Measurements from ENCODE around the gene DAPK2.
"Not testable (repeated sequence)": the region's sequence is repeated elsewhere in the genome, so short reads cannot be mapped to it uniquely, and the experiment has no call there.

The DAPK2 gene

GRCh38 chr15:63909819-63910437 is 136.4 kb downstream of the DAPK2 start:
- no peak for DNase-seq

DNA sequence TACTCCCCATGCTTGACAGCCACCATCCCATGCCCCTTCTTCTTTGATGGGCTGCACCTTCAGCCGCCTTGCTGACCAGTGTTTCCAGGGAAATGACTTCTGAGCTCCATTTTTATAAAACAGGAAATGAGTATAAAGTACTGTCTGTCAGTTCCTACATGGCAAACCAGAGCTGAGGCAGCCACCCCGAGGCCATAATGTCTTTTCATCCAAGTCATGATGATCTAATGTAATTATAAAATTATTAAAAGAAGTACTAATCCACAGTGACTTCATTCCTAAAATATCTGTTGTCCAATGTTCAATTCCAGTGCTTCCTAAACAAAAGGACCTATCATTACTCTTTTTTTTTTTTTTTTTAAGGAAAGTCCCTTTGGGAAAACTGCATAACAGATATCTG is 137.3 kb downstream of the DAPK2 start:
- DNase-seq = no peak

GRCh38 chr15:63908281-63908680 is 138.0 kb downstream of the DAPK2 start:
- no peak for DNase-seq

GRCh38 chr15:63907521-63907920 is 138.8 kb downstream of the DAPK2 start:
- DNase-seq = no peak

DNA sequence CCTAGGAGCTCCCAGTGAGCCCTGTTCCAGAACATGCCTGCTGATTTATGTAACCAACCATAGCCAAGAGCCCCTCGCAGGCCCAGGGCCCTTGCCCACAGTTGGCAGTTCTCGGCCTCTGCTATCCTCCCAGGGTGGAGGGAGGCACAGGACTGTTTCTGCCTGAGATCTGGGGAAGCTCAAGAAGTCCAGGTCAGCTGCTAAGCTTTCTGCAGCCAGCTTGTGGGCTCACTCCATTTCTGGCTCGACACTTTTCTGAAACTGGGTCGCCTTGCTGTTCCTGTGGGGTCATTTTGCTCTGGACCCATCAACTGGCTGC is 140.1 kb downstream of the DAPK2 start:
- no peak for DNase-seq

DNA sequence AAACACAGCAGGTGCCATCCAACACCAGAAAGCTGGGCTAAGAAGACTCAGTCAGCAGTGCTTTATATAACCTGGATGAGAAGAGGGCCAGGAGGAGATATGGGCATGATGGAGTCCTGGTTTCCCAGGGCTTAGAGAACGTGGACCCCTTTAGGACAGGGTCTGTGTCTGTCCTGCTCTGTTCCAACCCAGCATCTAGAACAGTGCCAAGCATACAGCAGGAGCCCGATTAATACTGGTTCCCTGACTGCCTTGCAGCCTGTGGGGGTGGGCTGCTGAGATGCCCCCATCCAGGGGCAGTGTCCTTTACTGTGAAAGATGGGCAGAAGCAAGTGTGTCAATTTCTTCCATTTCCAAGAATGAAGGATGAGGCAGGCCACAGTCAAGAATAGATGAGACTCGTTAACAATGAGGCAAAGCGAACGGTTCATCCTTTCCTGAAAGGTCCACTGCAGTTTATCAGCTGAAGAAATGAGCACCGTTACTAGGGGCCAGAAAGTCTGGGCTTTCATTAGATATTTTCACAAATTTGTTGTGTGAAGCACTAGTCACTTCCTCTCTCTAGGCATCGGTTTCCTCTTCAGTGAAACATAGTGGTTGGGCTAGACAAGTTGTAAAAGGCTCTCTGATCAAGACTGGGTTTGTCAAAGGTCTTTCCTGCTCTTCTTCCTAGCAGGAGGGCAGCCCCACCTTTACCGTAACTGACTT is 140.6 kb downstream of the DAPK2 start:
- DNase-seq = peak; percentile 48

DNA sequence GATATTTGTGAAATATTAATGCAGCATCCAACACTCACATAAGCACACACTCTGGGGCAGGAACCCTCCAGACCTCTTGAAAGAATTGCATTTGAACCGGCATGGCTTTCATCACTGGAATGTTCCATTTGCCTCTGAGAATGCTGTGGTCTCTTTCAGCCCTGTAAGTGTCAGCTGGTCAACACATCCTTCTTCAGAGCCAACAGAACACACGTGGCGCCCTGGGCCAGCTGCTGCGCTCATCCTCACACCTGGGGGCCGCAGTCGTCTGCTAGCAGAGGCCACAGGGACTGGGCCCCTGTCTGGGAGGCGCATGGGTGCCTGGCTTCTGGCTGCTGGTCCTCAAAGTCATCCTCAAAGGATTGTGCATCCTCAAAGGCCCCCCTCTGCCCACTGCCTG is 141.2 kb downstream of the DAPK2 start:
- no peak for DNase-seq

- no peak for DNase-seq
Measured at GRCh38 chr15:63904042-63904441, 142.2 kb downstream of the DAPK2 start.

GRCh38 chr15:63902671-63903035 is 143.6 kb downstream of the DAPK2 start:
- no peak for DNase-seq

DNA sequence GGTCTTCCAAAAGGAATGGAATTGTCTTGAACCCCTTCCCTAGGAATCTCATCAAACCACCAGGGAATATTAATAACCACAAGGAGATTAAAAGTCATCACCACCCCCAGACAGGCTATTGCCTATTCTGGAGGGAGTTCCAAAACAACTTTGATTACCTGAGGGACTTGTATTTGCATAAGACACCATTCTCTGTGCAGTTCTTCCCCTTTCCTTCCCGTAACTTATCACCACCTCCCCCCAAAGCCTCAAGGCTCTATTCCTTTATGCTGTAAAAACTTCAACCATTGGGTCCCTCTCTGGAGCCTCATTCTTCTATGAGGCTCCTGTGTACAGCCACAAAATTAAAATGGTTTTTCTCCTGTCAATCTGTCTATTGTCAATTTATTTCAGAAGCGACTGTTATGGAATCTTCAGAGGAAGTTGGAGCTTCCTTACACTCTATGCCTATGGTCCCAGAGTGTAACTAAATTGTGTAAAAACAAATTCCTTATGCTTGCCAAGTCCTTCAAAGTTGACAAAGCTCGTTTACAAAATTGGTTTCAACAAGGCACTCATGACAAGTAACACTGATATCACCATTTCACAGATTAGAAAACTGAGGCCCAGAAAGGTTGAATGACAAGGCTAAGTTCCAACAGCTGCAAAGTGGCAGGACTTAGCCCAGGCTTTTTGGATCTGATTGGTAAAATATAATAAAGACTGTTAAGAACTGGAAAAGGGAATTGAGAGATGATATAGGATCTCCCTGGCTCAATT is 144.2 kb downstream of the DAPK2 start:
- no peak for DNase-seq

DNA sequence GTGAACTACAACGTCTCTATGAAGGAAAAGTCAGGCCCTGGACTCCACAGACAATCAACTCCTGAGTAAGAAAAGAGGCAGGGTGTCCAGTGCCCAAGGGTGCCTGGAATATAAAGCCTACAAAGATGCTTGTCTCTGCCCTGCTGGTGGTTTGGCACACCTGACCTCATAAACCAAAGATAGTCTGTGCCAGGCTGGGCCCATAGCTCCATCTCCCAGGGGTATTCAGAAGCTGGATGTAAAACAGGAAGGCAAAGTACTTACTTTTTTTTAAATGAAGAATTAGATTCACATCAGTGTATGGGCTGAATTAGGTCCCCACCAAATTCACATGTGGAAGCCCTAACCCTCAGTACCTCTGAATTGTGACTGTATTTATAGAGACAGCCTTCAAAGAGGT is 146.0 kb downstream of the DAPK2 start:
- no peak for DNase-seq

- not testable (repeated sequence) for DNase-seq
Measured at GRCh38 chr15:63899606-63900005, 146.7 kb downstream of the DAPK2 start.

- DNase-seq = no peak
Measured at GRCh38 chr15:63899193-63899592, 147.1 kb downstream of the DAPK2 start.

DNA sequence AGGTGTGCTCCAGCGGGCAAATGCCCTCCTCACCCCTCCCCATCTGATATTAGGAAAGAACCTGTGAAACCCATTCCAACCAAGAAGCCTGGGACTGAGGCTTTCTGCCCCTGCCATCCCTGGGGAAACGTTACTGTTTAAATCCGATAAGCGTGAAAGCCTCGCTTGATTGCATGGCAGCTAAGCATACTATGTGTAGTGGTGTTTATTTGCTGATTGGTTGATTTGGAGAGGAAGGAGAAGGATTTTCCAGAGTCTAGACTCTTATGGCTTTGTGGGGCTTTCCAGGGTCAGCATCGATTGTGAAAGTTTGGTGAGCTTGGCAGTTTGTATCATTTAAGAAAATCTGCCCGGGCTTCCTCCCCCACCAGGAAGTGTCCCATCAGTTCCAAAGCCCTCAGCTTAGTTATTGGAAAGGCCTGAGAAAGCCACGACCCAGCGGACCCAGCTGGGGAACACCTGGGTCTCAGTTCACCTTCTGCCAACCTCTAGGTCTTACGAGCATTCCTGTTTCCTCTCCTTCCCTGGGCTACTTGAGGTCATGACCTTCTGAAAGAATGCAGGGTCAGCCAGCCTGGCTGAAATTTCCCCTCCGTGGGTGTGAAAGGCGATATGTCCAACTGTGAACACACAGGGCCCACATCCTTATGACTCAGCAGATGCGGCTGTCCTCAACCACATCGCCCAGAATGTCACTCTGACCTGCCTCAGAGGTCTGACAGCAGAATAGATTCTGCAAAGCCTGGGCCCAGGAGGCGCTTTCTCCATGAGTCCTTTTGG is 149.8 kb downstream of the DAPK2 start:
- DNase-seq = peak; percentile 29

DNA sequence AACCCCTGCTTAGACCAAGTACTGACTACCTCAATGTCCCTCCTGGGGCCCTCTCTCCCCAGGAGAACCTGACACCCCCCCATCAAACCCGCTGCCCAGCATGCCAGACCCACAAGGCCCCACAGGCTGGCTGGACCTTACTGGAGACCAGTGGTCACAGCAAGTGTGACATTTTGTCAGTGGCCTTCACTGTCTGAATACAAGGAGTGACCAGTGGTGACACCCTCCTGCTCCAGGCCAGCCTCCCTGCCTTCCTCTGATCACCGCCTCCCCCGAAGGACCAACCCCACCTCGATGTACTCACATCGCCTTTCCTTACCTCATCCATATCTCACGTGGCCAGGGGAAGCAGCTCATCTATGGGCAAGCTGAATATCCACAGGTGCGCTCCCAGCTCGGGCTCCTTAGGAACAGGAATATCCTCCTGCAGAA is 150.5 kb downstream of the DAPK2 start:
- DNase-seq = no peak

- no peak for DNase-seq
Measured at GRCh38 chr15:63895194-63895593, 151.1 kb downstream of the DAPK2 start.

DNA sequence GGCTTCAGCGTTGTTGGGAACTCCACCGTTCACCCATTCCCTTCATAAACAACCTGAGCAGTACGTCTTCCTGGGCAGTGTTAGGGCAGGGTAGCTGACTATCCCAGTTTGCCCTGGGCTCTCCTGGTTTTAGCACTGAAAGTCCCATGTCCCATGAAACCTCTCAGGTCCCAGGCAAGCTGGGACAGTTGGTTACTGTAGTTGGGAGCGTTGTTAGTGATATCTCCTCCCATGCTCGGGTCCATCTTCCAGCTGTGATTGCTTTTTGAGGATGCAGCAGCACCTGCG is 151.7 kb downstream of the DAPK2 start:
- DNase-seq = no peak

GRCh38 chr15:63893866-63894661 is 152.2 kb downstream of the DAPK2 start:
- DNase-seq = no peak

GRCh38 chr15:63892794-63893441 is 153.4 kb downstream of the DAPK2 start:
- peak; percentile 75 for DNase-seq

DNA sequence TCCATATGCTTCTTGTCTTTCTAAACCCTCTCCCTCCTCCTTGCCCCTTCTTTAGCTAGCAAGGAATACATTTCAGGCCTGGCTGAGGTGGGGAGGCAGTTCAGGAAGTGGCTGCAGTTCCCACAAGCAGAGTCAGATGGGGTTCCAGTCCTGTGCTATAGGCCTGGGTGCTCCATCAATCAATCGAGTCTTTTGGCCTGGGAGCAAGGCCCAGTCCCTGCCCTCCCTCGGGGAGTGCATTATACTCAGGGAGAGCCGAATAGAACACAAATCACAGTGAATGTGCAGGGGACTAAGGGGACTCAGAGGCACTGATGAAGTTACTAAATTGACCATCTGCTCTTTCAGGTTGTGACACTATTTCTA is 154.5 kb downstream of the DAPK2 start:
- DNase-seq = no peak

- peak; percentile 76 for DNase-seq
Measured at GRCh38 chr15:63891079-63891767, 155.1 kb downstream of the DAPK2 start.

GRCh38 chr15:63890617-63891016 is 155.7 kb downstream of the DAPK2 start:
- no peak for DNase-seq
